Loucy (cell line): Measurements from ENCODE around the gene GNB1L.
A peak's percentile ranks its signal among the peaks of the same experiment; 100 is the strongest.

Experiments
- H2AFZ ChIP-seq: fragments of 200-600 bp; sonication (generic); 2 replicates; pipeline ENCODE4 v1.6.0; 2016; ENCODE audit warnings: antibody characterized with exemption, mild to moderate bottlenecking, low read length, moderate library complexity
- H3F3A ChIP-seq: fragments of 200-600 bp; 2 replicates; pipeline ENCODE4 v1.6.0; 2016; ENCODE audit warnings: antibody characterized with exemption, low read depth, mild to moderate bottlenecking
- H3K27me3 ChIP-seq: fragments of 200-600 bp; sonication (generic); 2 replicates; pipeline ENCODE4 v1.6.1; 2014; ENCODE audit warnings: low read length, mild to moderate bottlenecking; ENCODE audit not compliant: insufficient read depth, poor library complexity, severe bottlenecking
- H3K36me3 ChIP-seq: fragments of 200-600 bp; sonication (generic); 2 replicates; pipeline ENCODE4 v1.6.1; 2016; ENCODE audit warnings: low read length; ENCODE audit not compliant: insufficient read depth
- H3K4me1 ChIP-seq: fragments of 200-600 bp; sonication (generic); 2 replicates; pipeline ENCODE4 v1.5.1; 2014; ENCODE audit warnings: low read length, mild to moderate bottlenecking; ENCODE audit not compliant: insufficient read depth, poor library complexity, severe bottlenecking
- H3K4me2 ChIP-seq: fragments of 200-600 bp; sonication (generic); 2 replicates; pipeline ENCODE4 v1.6.0; 2014; ENCODE audit warnings: antibody characterized with exemption, low read length, low read depth, mild to moderate bottlenecking; ENCODE audit not compliant: poor library complexity, severe bottlenecking
- H3K4me3 ChIP-seq: fragments of 200-600 bp; sonication (generic); 2 replicates; pipeline ENCODE4 v1.5.1; 2014; ENCODE audit warnings: low read length, mild to moderate bottlenecking, mixed read lengths; ENCODE audit not compliant: poor library complexity, severe bottlenecking
- H3K79me2 ChIP-seq: fragments of 200-600 bp; sonication (generic); 2 replicates; pipeline ENCODE4 v1.6.1; 2014; ENCODE audit warnings: low read length; ENCODE audit not compliant: insufficient read depth
- H3K9ac ChIP-seq: fragments of 200-600 bp; sonication (generic); 2 replicates; pipeline ENCODE4 v1.6.0; 2014; ENCODE audit warnings: mild to moderate bottlenecking, low read depth, low read length, moderate library complexity; ENCODE audit not compliant: poor library complexity, severe bottlenecking
- H3K9me2 ChIP-seq: fragments of 200-600 bp; sonication (generic); replicated peaks from 2 replicates; pipeline ENCODE4 v1.6.1; 2016; ENCODE audit warnings: low read depth, low read length, mixed read lengths
- H3K9me3 ChIP-seq: fragments of 200-600 bp; sonication (generic); 2 replicates; pipeline ENCODE4 v1.6.1; 2014; ENCODE audit warnings: mild to moderate bottlenecking, antibody characterized with exemption, low read length, low read depth; ENCODE audit not compliant: insufficient read depth
- H4K20me1 ChIP-seq: fragments of 200-600 bp; sonication (generic); 2 replicates; pipeline ENCODE4 v1.6.0; 2014; ENCODE audit warnings: antibody characterized with exemption, low read length, mild to moderate bottlenecking; ENCODE audit not compliant: insufficient read depth, poor library complexity, severe bottlenecking
- EZH2phosphoT487 ChIP-seq: fragments of 200-600 bp; IDR thresholded peaks from 2 replicates; pipeline ENCODE4 v1.6.1; 2018; ENCODE audit warnings: antibody characterized with exemption, mild to moderate bottlenecking, moderate library complexity, borderline replicate concordance
- TF ChIP-seq, protein P1 (sequence below): fragments of 200-600 bp; sonication (generic); conservative IDR thresholded peaks from 2 replicates; pipeline ENCODE4 v1.5.1; 2014; ENCODE audit warnings: mild to moderate bottlenecking, antibody characterized with exemption, low read length

The GNB1L gene

DNA sequence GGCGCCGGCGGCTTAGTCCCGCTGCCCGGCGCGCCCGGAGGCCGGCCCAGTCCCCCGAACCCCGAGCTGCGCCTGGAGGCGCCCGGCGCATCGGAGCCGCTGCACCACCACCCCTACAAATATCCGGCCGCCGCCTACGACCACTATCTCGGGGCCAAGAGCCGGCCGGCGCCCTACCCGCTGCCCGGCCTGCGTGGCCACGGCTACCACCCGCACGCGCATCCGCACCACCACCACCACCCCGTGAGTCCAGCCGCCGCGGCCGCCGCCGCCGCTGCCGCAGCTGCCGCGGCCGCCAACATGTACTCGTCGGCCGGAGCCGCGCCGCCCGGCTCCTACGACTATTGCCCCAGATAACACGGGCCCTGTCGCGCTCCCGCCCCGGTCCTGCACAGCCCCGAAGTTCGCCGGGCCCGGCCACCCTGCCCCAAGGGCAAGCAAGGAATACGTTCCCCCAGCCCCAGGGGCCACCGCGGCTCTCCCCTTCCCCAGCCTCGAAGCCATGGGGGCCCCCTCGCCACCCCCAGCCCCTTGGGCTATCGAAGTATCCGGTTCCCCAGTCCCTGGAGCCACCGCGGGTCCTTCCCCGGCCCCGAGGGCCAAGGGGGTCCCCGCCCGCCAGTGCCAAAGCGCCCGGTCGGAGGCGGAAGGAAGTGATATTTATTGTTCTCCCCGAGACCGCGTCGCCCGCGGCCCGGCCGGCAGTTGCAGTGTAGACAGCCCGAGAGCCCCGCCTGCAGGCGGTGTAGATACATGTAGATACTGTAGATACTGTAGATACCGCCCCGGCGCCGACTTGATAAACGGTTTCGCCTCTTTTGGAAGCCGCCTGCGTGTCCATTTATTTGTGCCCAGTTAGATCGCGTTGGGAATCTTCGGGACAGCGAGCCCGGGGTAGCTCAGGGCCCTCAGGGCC, 87.9 kb downstream of the GNB1L start:
- no peaks in the 10 kb centered on the region for H4K20me1 ChIP-seq
- H3K27me3 ChIP-seq = no peaks in the 10 kb centered on the region
- peak overlapping the region; percentile 72 for H3K4me3 ChIP-seq
- no peaks in the 10 kb centered on the region for H3K9me2 ChIP-seq
- peaks cover 23% of the 10 kb centered on the region; the same call in 1 of the 2 replicates for H3K79me2 ChIP-seq
- H3K9me3 ChIP-seq = no peaks in the 10 kb centered on the region
- peak overlapping the region; percentile 82 for H3K9ac ChIP-seq
- H3K4me1 ChIP-seq = no peaks in the 10 kb centered on the region
- no peaks in the 10 kb centered on the region for H3K36me3 ChIP-seq
- H3K4me2 ChIP-seq = peak overlapping the region; percentile 49
- peak overlapping the region; percentile 48; the same call in 1 of the 2 replicates for H2AFZ ChIP-seq
- H3F3A ChIP-seq = no peaks in the 10 kb centered on the region
- TF ChIP-seq, protein P1, sequence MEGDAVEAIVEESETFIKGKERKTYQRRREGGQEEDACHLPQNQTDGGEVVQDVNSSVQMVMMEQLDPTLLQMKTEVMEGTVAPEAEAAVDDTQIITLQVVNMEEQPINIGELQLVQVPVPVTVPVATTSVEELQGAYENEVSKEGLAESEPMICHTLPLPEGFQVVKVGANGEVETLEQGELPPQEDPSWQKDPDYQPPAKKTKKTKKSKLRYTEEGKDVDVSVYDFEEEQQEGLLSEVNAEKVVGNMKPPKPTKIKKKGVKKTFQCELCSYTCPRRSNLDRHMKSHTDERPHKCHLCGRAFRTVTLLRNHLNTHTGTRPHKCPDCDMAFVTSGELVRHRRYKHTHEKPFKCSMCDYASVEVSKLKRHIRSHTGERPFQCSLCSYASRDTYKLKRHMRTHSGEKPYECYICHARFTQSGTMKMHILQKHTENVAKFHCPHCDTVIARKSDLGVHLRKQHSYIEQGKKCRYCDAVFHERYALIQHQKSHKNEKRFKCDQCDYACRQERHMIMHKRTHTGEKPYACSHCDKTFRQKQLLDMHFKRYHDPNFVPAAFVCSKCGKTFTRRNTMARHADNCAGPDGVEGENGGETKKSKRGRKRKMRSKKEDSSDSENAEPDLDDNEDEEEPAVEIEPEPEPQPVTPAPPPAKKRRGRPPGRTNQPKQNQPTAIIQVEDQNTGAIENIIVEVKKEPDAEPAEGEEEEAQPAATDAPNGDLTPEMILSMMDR = peak; percentile 59
- no peak for TF ChIP-seq EZH2phosphoT487

DNA sequence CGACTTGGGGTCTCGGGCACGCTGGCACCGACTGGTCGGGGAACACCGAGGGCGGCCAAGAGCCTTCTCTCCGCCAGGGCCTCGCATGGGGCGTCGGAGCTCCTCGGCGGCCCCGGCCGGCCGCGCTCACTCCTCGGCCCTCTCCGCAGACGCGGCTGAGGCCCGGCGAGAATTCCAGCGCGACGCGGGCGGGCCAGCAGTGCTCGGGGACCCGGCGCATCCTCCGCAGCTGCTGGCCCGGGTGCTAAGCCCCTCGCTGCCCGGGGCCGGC, 88.5 kb downstream of the GNB1L start:
- peak overlapping the region; percentile 72 for H3K4me3 ChIP-seq
- no peaks in the 10 kb centered on the region for H3K9me2 ChIP-seq
- H4K20me1 ChIP-seq = no peaks in the 10 kb centered on the region
- TF ChIP-seq, protein P1 = no peak
- no peak for TF ChIP-seq EZH2phosphoT487
- no peaks in the 10 kb centered on the region for H3F3A ChIP-seq
- no peaks in the 10 kb centered on the region for H3K27me3 ChIP-seq
- H3K9ac ChIP-seq = peak overlapping the region; percentile 82
- H3K9me3 ChIP-seq = no peaks in the 10 kb centered on the region
- H2AFZ ChIP-seq = no peak overlapping the region
- H3K4me2 ChIP-seq = peak overlapping the region; percentile 49
- no peaks in the 10 kb centered on the region for H3K36me3 ChIP-seq
- H3K4me1 ChIP-seq = no peaks in the 10 kb centered on the region
- H3K79me2 ChIP-seq = peaks cover 23% of the 10 kb centered on the region; the same call in 1 of the 2 replicates

DNA sequence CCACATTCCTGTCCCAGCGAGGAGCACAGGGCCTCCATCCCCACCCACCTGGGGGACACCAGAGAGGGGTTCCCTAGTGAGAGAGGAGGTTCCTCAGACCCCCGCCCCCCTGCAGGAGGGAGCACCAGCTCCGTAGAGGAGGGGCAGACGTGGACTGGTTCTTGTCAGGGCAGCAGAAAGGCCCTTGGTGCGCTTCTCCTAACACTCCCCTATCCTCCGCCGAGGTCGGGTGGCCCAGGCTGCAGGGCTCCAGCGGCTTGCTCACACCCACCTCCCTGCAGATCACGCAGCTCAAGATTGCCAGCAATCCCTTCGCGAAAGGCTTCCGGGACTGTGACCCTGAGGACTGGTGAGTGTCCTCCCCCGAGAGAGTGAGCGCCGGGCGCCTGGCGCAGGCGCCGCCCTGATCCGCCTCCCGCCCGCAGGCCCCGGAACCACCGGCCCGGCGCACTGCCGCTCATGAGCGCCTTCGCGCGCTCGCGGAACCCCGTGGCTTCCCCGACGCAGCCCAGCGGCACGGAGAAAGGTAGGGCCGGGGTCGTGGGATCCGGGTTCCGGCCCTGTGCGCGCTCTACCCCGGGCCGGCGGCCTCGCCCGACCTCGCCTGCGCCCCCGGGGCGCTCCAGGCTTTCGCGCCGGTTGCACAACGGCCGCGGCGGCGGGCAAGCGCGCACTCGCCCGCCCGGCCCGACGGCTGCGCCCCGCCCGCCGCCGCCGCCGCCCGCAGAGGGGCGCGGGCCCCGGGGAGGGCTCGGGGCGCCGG, 89.0 kb downstream of the GNB1L start:
- H3K36me3 ChIP-seq = no peaks in the 10 kb centered on the region
- peak overlapping the region; percentile 66 for H3K4me2 ChIP-seq
- H3F3A ChIP-seq = no peaks in the 10 kb centered on the region
- no peaks in the 10 kb centered on the region for H3K9me3 ChIP-seq
- H3K4me1 ChIP-seq = no peaks in the 10 kb centered on the region
- H4K20me1 ChIP-seq = no peaks in the 10 kb centered on the region
- H2AFZ ChIP-seq = no peak overlapping the region
- peak overlapping the region; percentile 70 for H3K9ac ChIP-seq
- no peaks in the 10 kb centered on the region for H3K9me2 ChIP-seq
- peaks cover 23% of the 10 kb centered on the region; the same call in 1 of the 2 replicates for H3K79me2 ChIP-seq
- TF ChIP-seq EZH2phosphoT487 = no peak
- TF ChIP-seq, protein P1 = no peak
- H3K4me3 ChIP-seq = peak overlapping the region; percentile 72
- no peaks in the 10 kb centered on the region for H3K27me3 ChIP-seq
